SK-N-SH (cell line): ENCODE results near the gene TMEM163. TPM values are rescaled to one million over a fixed set of nuclear protein-coding genes. Genes with fewer than 3 reads are reported as not detected.
"Not testable (repeated sequence)": the region's sequence is repeated elsewhere in the genome, so short reads cannot be mapped to it uniquely, and the experiment has no call there.

ENCODE experiments used
- CTCF ChIA-PET: fragments of 300-600, 350-600 bp; formaldehyde crosslinking; extraction: SDS; loops from one replicate; lab custom pipeline; 2021; lab: Yijun Ruan, JAX
- POLR2A ChIA-PET: fragments of 350-600 bp; sonication (Branson Sonifier 250); formaldehyde crosslinking; extraction: SDS; loops from one replicate; lab custom pipeline; 2020; ENCODE audit warnings: antibody characterized with exemption, inconsistent platforms; lab: Yijun Ruan, JAX
- DNase-seq: peaks from one replicate; pipeline ENCODE4 v3.0.0; 2012
- H2AFZ ChIP-seq: fragments of 200-600 bp; sonication (generic); 2 replicates; pipeline ENCODE4 v1.8.1; 2016; ENCODE audit warnings: antibody characterized with exemption, mild to moderate bottlenecking, low read depth
- H3F3A ChIP-seq: fragments of 200-600 bp; sonication (generic); replicated peaks from 2 replicates; pipeline ENCODE3; 2016; ENCODE audit warnings: antibody characterized with exemption, mild to moderate bottlenecking; ENCODE audit not compliant: insufficient read depth
- H3K27ac ChIP-seq, 2 experiments: fragments of 200-500 bp in 1 of 2; fragments of 200-600 bp in 1 of 2; sonication (Bioruptor generic) in 1 of 2; sonication (generic), shearing (Covaris generic) in 1 of 2; 2 replicates each; pipeline versions ENCODE4 v1.5.1 to v1.6.1; 2014 to 2016; ENCODE audit warnings: low read depth in 2 of 2, inconsistent platforms in 1 of 2, low read length in 1 of 2, mild to moderate bottlenecking in 1 of 2, mixed read lengths in 1 of 2
- H3K27me3 ChIP-seq: fragments of 200-600 bp; sonication (generic), shearing (Covaris generic); 2 replicates; pipeline ENCODE4 v1.6.1; 2016; ENCODE audit warnings: mixed run types; ENCODE audit not compliant: insufficient read depth
- H3K36me3 ChIP-seq, 2 experiments: fragments of 200-500 bp in 1 of 2; fragments of 200-600 bp in 1 of 2; sonication (Bioruptor generic) in 1 of 2; sonication (generic) in 1 of 2; replicated peaks in 1 of 2; 2 replicates each; pipeline versions ENCODE3 to v1.5.1; 2014 to 2016; ENCODE audit warnings: low read length in 1 of 2, mild to moderate bottlenecking in 1 of 2; ENCODE audit not compliant: insufficient read depth in 2 of 2, control insufficient read depth in 1 of 2
- H3K4me1 ChIP-seq, 2 experiments: fragments of 200-500 bp in 1 of 2; fragments of 200-600 bp in 1 of 2; sonication (Bioruptor generic) in 1 of 2; sonication (generic), shearing (Covaris generic) in 1 of 2; 2 replicates each; pipeline versions ENCODE4 v1.5.1 to v1.6.1; 2014 to 2016; ENCODE audit warnings: low read depth in 1 of 2, low read length in 1 of 2, mixed run types in 1 of 2; ENCODE audit not compliant: insufficient read depth in 2 of 2, control insufficient read depth in 1 of 2
- H3K4me2 ChIP-seq: fragments of 200-600 bp; sonication (generic), shearing (Covaris generic); 2 replicates; pipeline ENCODE4 v1.6.1; 2017; ENCODE audit warnings: mixed run types
- H3K4me3 ChIP-seq, 2 experiments: fragments of 200-500 bp in 1 of 2; fragments of 200-600 bp in 1 of 2; sonication (Bioruptor generic) in 1 of 2; sonication (generic), shearing (Covaris generic) in 1 of 2; 2 replicates each; pipeline versions ENCODE4 v1.5.1 to v1.8.1; 2014 to 2016; ENCODE audit warnings: low read depth in 2 of 2, inconsistent platforms in 1 of 2, low read length in 1 of 2, mild to moderate bottlenecking in 1 of 2, mixed read lengths in 1 of 2, moderate library complexity in 1 of 2
- H3K79me2 ChIP-seq: fragments of 200-600 bp; sonication (generic); 2 replicates; pipeline ENCODE4 v1.8.1; 2017; ENCODE audit warnings: mild to moderate bottlenecking; ENCODE audit not compliant: insufficient read depth
- H3K9ac ChIP-seq: fragments of 200-600 bp; sonication (generic); 2 replicates; pipeline ENCODE4 v1.6.1; 2017; ENCODE audit warnings: mixed run types
- H3K9me2 ChIP-seq: fragments of 200-600 bp; sonication (generic); 2 replicates; pipeline ENCODE4 v1.6.1; 2017; ENCODE audit warnings: mixed run types
- H3K9me3 ChIP-seq: fragments of 200-600 bp; sonication (generic); 2 replicates; pipeline ENCODE4 v1.6.1; 2017; ENCODE audit warnings: mixed run types, mild to moderate bottlenecking, moderate library complexity
- H4K20me1 ChIP-seq: fragments of 200-600 bp; sonication (generic); 2 replicates; pipeline ENCODE4 v1.6.1; 2017; ENCODE audit warnings: mild to moderate bottlenecking, mixed run types; ENCODE audit not compliant: insufficient read depth
- CTCF ChIP-seq: fragments of 200-600 bp; sonication (generic); IDR thresholded peaks from 2 replicates; pipeline ENCODE4 v1.6.1; 2017; ENCODE audit warnings: antibody characterized with exemption, mild to moderate bottlenecking, moderate library complexity
- ELF1 ChIP-seq: IDR thresholded peaks from 2 replicates; pipeline ENCODE4 v1.4.0; 2012
- EZH2phosphoT487 ChIP-seq: fragments of 200-600 bp; sonication (generic); IDR thresholded peaks from 2 replicates; pipeline ENCODE4 v1.6.1; 2017; ENCODE audit warnings: low read depth, mixed run types, mild to moderate bottlenecking, antibody characterized with exemption, moderate library complexity, borderline replicate concordance
- FOSL2 ChIP-seq: IDR thresholded peaks from 2 replicates; pipeline ENCODE4 v1.4.0; 2012; ENCODE audit warnings: low read depth, mild to moderate bottlenecking, moderate library complexity, borderline replicate concordance
- GABPA ChIP-seq: IDR thresholded peaks from 2 replicates; pipeline ENCODE4 v1.4.0; 2012; ENCODE audit warnings: low read depth, mild to moderate bottlenecking
- NFIC ChIP-seq: IDR thresholded peaks from 2 replicates; pipeline ENCODE4 v1.4.0; 2012; ENCODE audit warnings: borderline replicate concordance
- NRF1 ChIP-seq: IDR thresholded peaks from 2 replicates; pipeline ENCODE4 v1.6.1; 2012; ENCODE audit warnings: low read depth, mild to moderate bottlenecking, low read length
- RAD21 ChIP-seq: IDR thresholded peaks from 2 replicates; pipeline ENCODE4 v1.6.1; 2012; ENCODE audit warnings: mild to moderate bottlenecking, low read length
- REST ChIP-seq: IDR thresholded peaks from 2 replicates; pipeline ENCODE4 v1.6.1; 2012; ENCODE audit warnings: mild to moderate bottlenecking, low read depth, low read length, moderate library complexity
- RFX5 ChIP-seq: IDR thresholded peaks from 2 replicates; pipeline ENCODE4 v1.6.1; 2012; ENCODE audit warnings: mild to moderate bottlenecking, improper control_type of control experiment, low read length
- RXRA ChIP-seq: IDR thresholded peaks from 2 replicates; pipeline ENCODE4 v1.4.0; 2012; ENCODE audit warnings: low read depth, mild to moderate bottlenecking, borderline replicate concordance
- SMC3 ChIP-seq: IDR thresholded peaks from 2 replicates; pipeline ENCODE4 v1.6.1; 2012; ENCODE audit warnings: low read depth, low read length, improper control_type of control experiment
- TCF12 ChIP-seq: IDR thresholded peaks from 2 replicates; pipeline ENCODE4 v1.4.0; 2012
- USF1 ChIP-seq: IDR thresholded peaks from 2 replicates; pipeline ENCODE4 v1.4.0; 2012; ENCODE audit warnings: low read depth, borderline replicate concordance
- USF2 ChIP-seq: fragments of 150-350 bp; IDR thresholded peaks from 2 replicates; pipeline ENCODE4 v1.6.1; 2017; ENCODE audit warnings: antibody characterized with exemption, low read length, low read depth, borderline replicate concordance
- WGBS: methylation state at CpG from one replicate; pipeline ENCODE4 v1.1.6; 2017; ENCODE audit warnings: low lambda C conversion rate; 5-methylcytosine and 5-hydroxymethylcytosine counted together
- polyA plus RNA-seq, 3 experiments: library from polyadenylated mRNA; depleted of rRNA; stranded (reverse); fragments of >200 nt; gene quantifications; 2 replicates each; pipeline ENCODE4 v1.2.3, GENCODE V29; 2012

TMEM163 gene
- polyA plus RNA-seq, 1 of the 3 experiments (the other 2 are of a cell fraction): not detected

- no peak for TF ChIP-seq CTCF
These were observed 239.0 kb downstream of the TMEM163 start (continued) for GRCh38 chr2:134479696-134480330.

GRCh38 chr2:134476982-134477381, 241.8 kb downstream of the TMEM163 start:
- H2AFZ ChIP-seq, H3F3A ChIP-seq, H3K9me2 ChIP-seq, H3K36me3 ChIP-seq, H3K79me2 ChIP-seq, H4K20me1 ChIP-seq, H3K9ac ChIP-seq, H3K4me3 ChIP-seq, H3K4me2 ChIP-seq, DNase-seq, H3K27me3 ChIP-seq, H3K9me3 ChIP-seq, H3K4me1 ChIP-seq, POLR2A ChIA-PET, H3K27ac ChIP-seq: not testable (repeated sequence)
- CTCF ChIA-PET: interaction anchor here (3.0 kb wide), 1 partner anchor 26 kb away, joined by 10 read pairs; no protein-coding TSS in a partner anchor
- WGBS: 36% methylated on average over 8 of the region's 8 CpGs

GRCh38 chr2:134470561-134471168, 248.1 kb downstream of the TMEM163 start:
- CTCF ChIA-PET: interaction anchor here (1.3 to 2.4 kb wide), 2 partner anchors 10 to 20 kb away, joined by 7 to 10 read pairs; no protein-coding TSS in a partner anchor
- H3K79me2 ChIP-seq: no peaks in the 10 kb centered on the region
- H3K4me1 ChIP-seq: no peaks in the 10 kb centered on the region
- no peak overlapping the region for H2AFZ ChIP-seq
- no peaks in the 10 kb centered on the region for H3K9me2 ChIP-seq
- H3K4me3 ChIP-seq: no peak overlapping the region
- H3K27ac ChIP-seq: no peak overlapping the region
- no peaks in the 10 kb centered on the region for H3F3A ChIP-seq
- WGBS: 69% methylated on average over 8 of the region's 8 CpGs
- H3K36me3 ChIP-seq: no peaks in the 10 kb centered on the region
- H3K27me3 ChIP-seq: no peaks in the 10 kb centered on the region
- H4K20me1 ChIP-seq: no peaks in the 10 kb centered on the region
- H3K9ac ChIP-seq: no peak overlapping the region
- POLR2A ChIA-PET: no interaction called here
- no peak for DNase-seq
- H3K9me3 ChIP-seq: no peaks in the 10 kb centered on the region
- H3K4me2 ChIP-seq: no peak overlapping the region
- TF ChIP-seq TCF12: no peak
- no peak for TF ChIP-seq GABPA
- no peak for TF ChIP-seq NRF1
- TF ChIP-seq RXRA: no peak
- no peak for TF ChIP-seq ELF1
- TF ChIP-seq RAD21: no peak
- no peak for TF ChIP-seq SMC3
- TF ChIP-seq FOSL2: no peak
- no peak for TF ChIP-seq USF2
- TF ChIP-seq USF1: no peak
- TF ChIP-seq EZH2phosphoT487: no peak
- no peak for TF ChIP-seq RFX5
- no peak for TF ChIP-seq NFIC
- TF ChIP-seq REST: no peak
